GM13977 (cell line): ENCODE data around the gene NOX5.

Experiments
- DNase-seq: peaks from one replicate; pipeline ENCODE4 v3.0.0; 2012; ENCODE audit warnings: low spot score
- CTCF ChIP-seq: IDR thresholded peaks from 2 replicates; pipeline ENCODE4 v1.5.1; 2012; ENCODE audit warnings: mild to moderate bottlenecking, control low read depth; ENCODE audit not compliant: insufficient read depth; ENCODE audit errors: extremely low read depth, missing control alignments
- in situ Hi-C: fragments of 300-500 bp; cut with MboI; formaldehyde crosslinking; loops from one replicate; pipeline ENCODE4 v1.12.0; 2022; ENCODE audit warnings: low sequenced_read_pairs, low pct_unique_long_range_greater_than_20kb, mixed read lengths, inconsistent platforms; ENCODE audit not compliant: unreplicated experiment

Gene NOX5

GRCh38 chr15:69076756-69077155, 62.3 kb downstream of the NOX5 start:
- in situ Hi-C loops = no loop called here
- no peak for DNase-seq
- no peak for TF ChIP-seq CTCF

- no peak for DNase-seq
- TF ChIP-seq CTCF = no peak
- in situ Hi-C loops = no loop called here
Observed at GRCh38 chr15:69078638-69079037, 64.1 kb downstream of the NOX5 start.

- in situ Hi-C loops = no loop called here
- TF ChIP-seq CTCF = no peak
- no peak for DNase-seq
Observed at GRCh38 chr15:69080295-69081248, 66.1 kb downstream of the NOX5 start.

- DNase-seq = no peak
- TF ChIP-seq CTCF = no peak
- in situ Hi-C loops = no loop called here
Observed at GRCh38 chr15:69081310-69082004, 67.0 kb downstream of the NOX5 start.

GRCh38 chr15:69082021-69082502, 67.6 kb downstream of the NOX5 start:
- no peak for DNase-seq
- TF ChIP-seq CTCF = no peak
- in situ Hi-C loops = no loop called here

- no peak for DNase-seq
- in situ Hi-C loops = no loop called here
Observed at GRCh38 chr15:69082554-69082953, 68.1 kb downstream of the NOX5 start.

More at GRCh38 chr15:69082554-69082953, 68.1 kb downstream of the NOX5 start:
- TF ChIP-seq CTCF = no peak
